Measurements from ENCODE around the gene FOXN4. TPM values are rescaled to one million over a fixed set of nuclear protein-coding genes. Genes with fewer than 3 reads are reported as not detected.

Gene FOXN4
- total RNA-seq, 1 experiment from 2014 or later: 0.52 TPM

- no peak for DNase-seq (ENCODE audit: low read depth, low spot score)
- no peaks in the 10 kb centered on the region for H3K79me2 ChIP-seq (ENCODE audit: insufficient read depth, low read length)
- no TSS peak for BruUV-seq (replicated peaks)
- no peak for TF ChIP-seq REST (IDR thresholded peaks at IDR 0.05; ENCODE audit: low read depth)
- TF ChIP-seq YY1 (IDR thresholded peaks at IDR 0.05; ENCODE audit: extremely low read depth, insufficient replicate concordance, low read depth, low read length): no peak
- TF ChIP-seq POLR2AphosphoS5 (IDR thresholded peaks at IDR 0.05; ENCODE audit: low read depth, low read length): no peak
- TF ChIP-seq, protein P1, sequence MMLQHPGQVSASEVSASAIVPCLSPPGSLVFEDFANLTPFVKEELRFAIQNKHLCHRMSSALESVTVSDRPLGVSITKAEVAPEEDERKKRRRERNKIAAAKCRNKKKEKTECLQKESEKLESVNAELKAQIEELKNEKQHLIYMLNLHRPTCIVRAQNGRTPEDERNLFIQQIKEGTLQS (IDR thresholded peaks at IDR 0.05): no peak
- TF ChIP-seq CTCF (IDR thresholded peaks at IDR 0.05 in 2 of 3, conservative IDR thresholded peaks at IDR 0.05 in 1 of 3; ENCODE audit: borderline replicate concordance in 1 of 3, insufficient read depth in 1 of 3, low read depth in 2 of 3, low read length in 2 of 3): no peak
- no peak for TF ChIP-seq EGR1 (IDR thresholded peaks at IDR 0.05; ENCODE audit: low read depth)
- TF ChIP-seq SP1 (IDR thresholded peaks at IDR 0.05; ENCODE audit: low read depth): no peak
- no peak for TF ChIP-seq JUND (IDR thresholded peaks at IDR 0.05)
- no peak for TF ChIP-seq MAX (IDR thresholded peaks at IDR 0.05)
- TF ChIP-seq ZFX (IDR thresholded peaks at IDR 0.05): no peak
- TF ChIP-seq EZH2phosphoT487 (IDR thresholded peaks at IDR 0.05; ENCODE audit: borderline replicate concordance): no peak
- no peak for TF ChIP-seq EZH2 (IDR thresholded peaks at IDR 0.05)
- no peak for TF ChIP-seq ELF1 (IDR thresholded peaks at IDR 0.05; ENCODE audit: borderline replicate concordance, low read depth)
- TF ChIP-seq RAD21 (IDR thresholded peaks at IDR 0.05; ENCODE audit: low read depth): no peak
- no peak for TF ChIP-seq SRF (IDR thresholded peaks at IDR 0.05; ENCODE audit: low read depth)
- TF ChIP-seq CBX3 (IDR thresholded peaks at IDR 0.05; ENCODE audit: low read depth): no peak
- TF ChIP-seq POLR2A (IDR thresholded peaks at IDR 0.05; ENCODE audit: borderline replicate concordance, extremely low read depth, insufficient read depth, insufficient read length): no peak
- TF ChIP-seq CEBPB (IDR thresholded peaks at IDR 0.05; ENCODE audit: low read depth): no peak
- RAD21 ChIA-PET (ENCODE audit: low non-redundant PET in 1 of 2, low total read pairs in 2 of 2, uncharacterized antibody in 2 of 2, unreplicated experiment in 2 of 2): interaction anchor here in 1 of 2 experiments (0.6 kb wide), 1 partner anchor 252 kb away, joined by 3 read pairs; no protein-coding TSS in a partner anchor
- CTCF ChIA-PET: no interaction called here
- no peak overlapping the region for H3K9ac ChIP-seq (ENCODE audit: low read length)
- H3K27me3 ChIP-seq (ENCODE audit: insufficient read depth, low read length): no peaks in the 10 kb centered on the region
- H3K4me2 ChIP-seq (ENCODE audit: low read length): no peak overlapping the region
- no peaks in the 10 kb centered on the region for H3K4me1 ChIP-seq (ENCODE audit: control insufficient read depth in 1 of 2, insufficient read depth in 2 of 2, low read length in 2 of 2)
- H3K9me3 ChIP-seq (ENCODE audit: control insufficient read depth in 1 of 2, insufficient read depth in 1 of 2, low read depth in 1 of 2, low read length in 2 of 2): no peaks in the 10 kb centered on the region
- H4K20me1 ChIP-seq (ENCODE audit: insufficient read depth): no peaks in the 10 kb centered on the region
- no peak overlapping the region for H3K27ac ChIP-seq (ENCODE audit: low read depth, low read length)
- H3K9me2 ChIP-seq (ENCODE audit: insufficient read depth): no peaks in the 10 kb centered on the region
- H3K36me3 ChIP-seq (ENCODE audit: control insufficient read depth in 1 of 2, insufficient read depth in 2 of 2, low read length in 2 of 2): no peaks in the 10 kb centered on the region
- POLR2A ChIA-PET: no interaction called here
- H2AFZ ChIP-seq (ENCODE audit: low read depth, low read length, poor library complexity, severe bottlenecking): no peak overlapping the region
- intact Hi-C loops (cut with micrococcal nuclease): no loop called here
- H3K4me3 ChIP-seq (replicated peaks in 1 of 2; ENCODE audit: low read depth in 1 of 2, low read length in 2 of 2): no peak overlapping the region
- ATAC-seq: no peak
Observed at GRCh38 chr12:109230193-109230592, 78.9 kb downstream of the FOXN4 start.

Data from HCT116 (cell line).